Measurements from ENCODE around the gene KLHL29.

DNA sequence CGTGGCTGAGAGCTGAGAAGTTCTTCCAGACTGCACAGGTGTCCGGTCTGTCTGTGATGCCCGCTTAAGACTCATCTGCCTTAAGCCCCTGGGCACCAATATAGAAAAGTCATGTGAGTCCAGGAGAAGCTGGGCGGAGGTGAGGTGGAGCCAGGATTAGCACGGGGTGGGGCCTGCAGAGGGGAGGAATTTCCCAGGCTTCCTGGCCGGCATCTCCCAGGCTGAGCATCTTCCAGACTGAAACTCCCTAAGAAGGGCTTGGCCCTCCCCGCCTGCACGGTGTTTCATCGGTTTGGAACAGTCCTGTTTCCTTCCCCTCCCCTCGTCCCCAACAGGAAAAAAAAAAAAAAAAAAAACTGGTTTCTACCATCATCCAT is 271.6 kb downstream of the KLHL29 start:
- TF ChIP-seq, protein P1, sequence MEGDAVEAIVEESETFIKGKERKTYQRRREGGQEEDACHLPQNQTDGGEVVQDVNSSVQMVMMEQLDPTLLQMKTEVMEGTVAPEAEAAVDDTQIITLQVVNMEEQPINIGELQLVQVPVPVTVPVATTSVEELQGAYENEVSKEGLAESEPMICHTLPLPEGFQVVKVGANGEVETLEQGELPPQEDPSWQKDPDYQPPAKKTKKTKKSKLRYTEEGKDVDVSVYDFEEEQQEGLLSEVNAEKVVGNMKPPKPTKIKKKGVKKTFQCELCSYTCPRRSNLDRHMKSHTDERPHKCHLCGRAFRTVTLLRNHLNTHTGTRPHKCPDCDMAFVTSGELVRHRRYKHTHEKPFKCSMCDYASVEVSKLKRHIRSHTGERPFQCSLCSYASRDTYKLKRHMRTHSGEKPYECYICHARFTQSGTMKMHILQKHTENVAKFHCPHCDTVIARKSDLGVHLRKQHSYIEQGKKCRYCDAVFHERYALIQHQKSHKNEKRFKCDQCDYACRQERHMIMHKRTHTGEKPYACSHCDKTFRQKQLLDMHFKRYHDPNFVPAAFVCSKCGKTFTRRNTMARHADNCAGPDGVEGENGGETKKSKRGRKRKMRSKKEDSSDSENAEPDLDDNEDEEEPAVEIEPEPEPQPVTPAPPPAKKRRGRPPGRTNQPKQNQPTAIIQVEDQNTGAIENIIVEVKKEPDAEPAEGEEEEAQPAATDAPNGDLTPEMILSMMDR (conservative IDR thresholded peaks at IDR 0.05), result no peak
- TF ChIP-seq EZH2 (IDR thresholded peaks at IDR 0.05; ENCODE audit: low read depth), result no peak
